Kidney (tissue), 2 donors: ENCODE measurements around the gene RPL36. TPM values are rescaled to one million over a fixed set of nuclear protein-coding genes. Genes with fewer than 3 reads are reported as not detected.

ENCODE experiments used
- polyA plus RNA-seq: library from polyadenylated mRNA; stranded (reverse); fragments of 350-450 nt; fragmentation: Illumina TruSeq; extraction: RNeasy Lipid Tissue Mini Kit (QIAGEN cat#74804); gene quantifications from one replicate; pipeline ENCODE4 v1.2.3, GENCODE V29; 2014; ENCODE audit warnings: low read depth, low replicate concordance; ENCODE audit not compliant: insufficient read depth
- total RNA-seq: library from RNA; stranded (reverse); fragmentation: NEBNext Ultra II Directional; extraction: Animal tissue kit (Norgen Biotek cat#: 25700); gene quantifications from one replicate; pipeline ENCODE4 v1.2.1, GENCODE V29; 2021
- donor health status: DM: yes; HTN: yes; CAD: no.

RPL36 gene
- total and polyA plus RNA-seq, 2 donors from 2014 or later, result 564 to 1,593 TPM

Other genes with a start within 250 kb of the RPL36 start
- gene ZNRF4, start 234.9 kb upstream of the RPL36 start, total RNA-seq, result not detected
- not detected for gene ZNRF4, start 234.9 kb upstream of the RPL36 start, polyA plus RNA-seq
- gene TINCR, start 122.3 kb upstream of the RPL36 start, total RNA-seq, result 0.94 TPM
- gene TINCR, start 122.3 kb upstream of the RPL36 start, polyA plus RNA-seq, result 2.2 TPM
- gene SAFB2, start 67.5 kb upstream of the RPL36 start, total RNA-seq, result 113 TPM
- 67.1 TPM for gene SAFB2, start 67.5 kb upstream of the RPL36 start, polyA plus RNA-seq
- 88.6 TPM for gene SAFB, start 67.2 kb upstream of the RPL36 start, total RNA-seq
- gene SAFB, start 67.2 kb upstream of the RPL36 start, polyA plus RNA-seq, result 35.0 TPM
- gene MICOS13, start 9.8 kb upstream of the RPL36 start, total RNA-seq, result 74.6 TPM
- 244 TPM for gene MICOS13, start 9.8 kb upstream of the RPL36 start, polyA plus RNA-seq
- 7.8 TPM for gene HSD11B1L, start 9.3 kb upstream of the RPL36 start, total RNA-seq
- gene HSD11B1L, start 9.3 kb upstream of the RPL36 start, polyA plus RNA-seq, result 29.9 TPM
- 67.1 TPM for gene LONP1, start 29.9 kb downstream of the RPL36 start, total RNA-seq
- gene LONP1, start 29.9 kb downstream of the RPL36 start, polyA plus RNA-seq, result 71.5 TPM
- not detected for gene CATSPERD, start 30.3 kb downstream of the RPL36 start, total RNA-seq
- not detected for gene CATSPERD, start 30.3 kb downstream of the RPL36 start, polyA plus RNA-seq
- gene PRR22, start 94.5 kb downstream of the RPL36 start, total RNA-seq, result 4.2 TPM
- gene PRR22, start 94.5 kb downstream of the RPL36 start, polyA plus RNA-seq, result 4.1 TPM
- 37.6 TPM for gene DUS3L, start 100.9 kb downstream of the RPL36 start, total RNA-seq
- 18.1 TPM for gene DUS3L, start 100.9 kb downstream of the RPL36 start, polyA plus RNA-seq
- 3.5 TPM for gene NRTN, start 114.8 kb downstream of the RPL36 start, total RNA-seq
- 5.8 TPM for gene NRTN, start 114.8 kb downstream of the RPL36 start, polyA plus RNA-seq
- gene FUT6, start 149.4 kb downstream of the RPL36 start, total RNA-seq, result 13.0 TPM
- gene FUT6, start 149.4 kb downstream of the RPL36 start, polyA plus RNA-seq, result 58.4 TPM
- gene FUT3, start 161.2 kb downstream of the RPL36 start, total RNA-seq, result 3.0 TPM
- gene FUT3, start 161.2 kb downstream of the RPL36 start, polyA plus RNA-seq, result 6.5 TPM
- 0.22 TPM for gene FUT5, start 180.2 kb downstream of the RPL36 start, total RNA-seq
- gene FUT5, start 180.2 kb downstream of the RPL36 start, polyA plus RNA-seq, result not detected
- 200 TPM for gene NDUFA11, start 213.5 kb downstream of the RPL36 start, total RNA-seq
- gene NDUFA11, start 213.5 kb downstream of the RPL36 start, polyA plus RNA-seq, result 763 TPM
- gene VMAC, start 214.6 kb downstream of the RPL36 start, total RNA-seq, result 8.7 TPM
- 2.3 TPM for gene VMAC, start 214.6 kb downstream of the RPL36 start, polyA plus RNA-seq
- gene CAPS, start 224.0 kb downstream of the RPL36 start, total RNA-seq, result 82.1 TPM
- gene CAPS, start 224.0 kb downstream of the RPL36 start, polyA plus RNA-seq, result 53.0 TPM